Parathyroid adenoma (tissue), 2 donors: ENCODE data around the gene KIF23.

Experiments
- H2AFZ ChIP-seq: fragments of 300-600 bp; sonication (generic); one replicate; pipeline ENCODE4 v1.7.0; 2017; ENCODE audit warnings: antibody characterized with exemption, mild to moderate bottlenecking
- H3K27ac ChIP-seq: fragments of 300-600 bp; sonication (generic); one replicate; pipeline ENCODE4 v1.7.0; 2017
- H3K27me3 ChIP-seq: fragments of 300-600 bp; sonication (generic); one replicate; pipeline ENCODE4 v1.7.0; 2017; ENCODE audit warnings: low read length; ENCODE audit not compliant: control insufficient read depth, insufficient read depth
- H3K36me3 ChIP-seq: fragments of 300-600 bp; sonication (generic); one replicate; pipeline ENCODE4 v1.7.0; 2017; ENCODE audit warnings: low read length; ENCODE audit not compliant: control insufficient read depth, insufficient read depth
- H3K4me1 ChIP-seq: fragments of 300-600 bp; sonication (generic); one replicate; pipeline ENCODE4 v1.7.0; 2017; ENCODE audit warnings: control low read depth
- H3K4me2 ChIP-seq: fragments of 300-600 bp; sonication (generic); one replicate; pipeline ENCODE4 v1.7.0; 2017; ENCODE audit warnings: low read length
- H3K4me3 ChIP-seq: fragments of 300-600 bp; sonication (generic); one replicate; pipeline ENCODE4 v1.7.0; 2017; ENCODE audit warnings: low read depth, low read length
- H3K79me2 ChIP-seq: fragments of 300-600 bp; sonication (generic); one replicate; pipeline ENCODE4 v1.7.0; 2017; ENCODE audit warnings: control low read depth
- H3K9ac ChIP-seq: fragments of 300-600 bp; sonication (generic); one replicate; pipeline ENCODE4 v1.7.0; 2017; ENCODE audit warnings: mild to moderate bottlenecking
- H3K9me3 ChIP-seq: fragments of 300-600 bp; sonication (generic); one replicate; pipeline ENCODE4 v1.7.0; 2017; ENCODE audit warnings: low read length; ENCODE audit not compliant: control insufficient read depth
- TF ChIP-seq, protein P1 (sequence below): fragments of 300-600 bp; sonication (generic); IDR thresholded peaks from one replicate; pipeline ENCODE4 v1.7.0; 2017; ENCODE audit warnings: antibody characterized with exemption, mild to moderate bottlenecking
- donor health status: primary hyperparathyroidism.

Gene KIF23

DNA sequence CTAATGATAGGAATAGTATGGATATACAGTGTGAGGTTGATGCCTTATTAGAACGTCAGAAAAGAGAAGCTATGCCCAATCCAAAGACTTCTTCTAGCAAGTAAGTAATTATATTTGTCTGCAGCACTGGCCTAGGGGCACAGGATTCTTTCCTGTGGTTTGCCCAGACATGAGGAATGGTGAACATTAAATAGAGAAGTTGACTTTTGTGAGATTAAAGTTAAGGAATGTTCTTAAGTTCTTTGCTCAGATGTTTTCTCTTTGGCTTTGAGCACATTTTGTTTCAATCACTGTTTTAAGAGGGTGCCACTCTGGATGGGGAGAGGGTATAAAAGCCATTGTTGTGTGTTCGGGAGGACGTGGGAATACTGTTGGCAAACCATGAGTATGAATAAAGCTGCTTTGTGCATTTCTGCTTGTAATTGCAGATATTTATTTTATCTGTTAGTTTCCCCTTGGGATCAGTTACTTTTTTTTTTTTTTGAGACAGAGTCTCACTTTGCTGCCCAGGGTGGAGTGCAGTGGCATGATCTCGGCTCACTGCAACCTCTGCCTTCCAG lies 8.3 kb downstream of the KIF23 start:
- Histone ChIP-seq H3K36me3 (no peaks in the 10 kb centered on the region), H3K4me3 (no peak overlapping the region), H3K9me3 (no peaks in the 10 kb centered on the region), H3K9ac (no peak overlapping the region), H3K4me2 (no peak overlapping the region), H3K27ac (no peak overlapping the region), H3K79me2 (no peaks in the 10 kb centered on the region), H2AFZ (no peak overlapping the region), H3K4me1 (no peaks in the 10 kb centered on the region), H3K27me3 (no peaks in the 10 kb centered on the region)
- TF ChIP-seq, protein P1, sequence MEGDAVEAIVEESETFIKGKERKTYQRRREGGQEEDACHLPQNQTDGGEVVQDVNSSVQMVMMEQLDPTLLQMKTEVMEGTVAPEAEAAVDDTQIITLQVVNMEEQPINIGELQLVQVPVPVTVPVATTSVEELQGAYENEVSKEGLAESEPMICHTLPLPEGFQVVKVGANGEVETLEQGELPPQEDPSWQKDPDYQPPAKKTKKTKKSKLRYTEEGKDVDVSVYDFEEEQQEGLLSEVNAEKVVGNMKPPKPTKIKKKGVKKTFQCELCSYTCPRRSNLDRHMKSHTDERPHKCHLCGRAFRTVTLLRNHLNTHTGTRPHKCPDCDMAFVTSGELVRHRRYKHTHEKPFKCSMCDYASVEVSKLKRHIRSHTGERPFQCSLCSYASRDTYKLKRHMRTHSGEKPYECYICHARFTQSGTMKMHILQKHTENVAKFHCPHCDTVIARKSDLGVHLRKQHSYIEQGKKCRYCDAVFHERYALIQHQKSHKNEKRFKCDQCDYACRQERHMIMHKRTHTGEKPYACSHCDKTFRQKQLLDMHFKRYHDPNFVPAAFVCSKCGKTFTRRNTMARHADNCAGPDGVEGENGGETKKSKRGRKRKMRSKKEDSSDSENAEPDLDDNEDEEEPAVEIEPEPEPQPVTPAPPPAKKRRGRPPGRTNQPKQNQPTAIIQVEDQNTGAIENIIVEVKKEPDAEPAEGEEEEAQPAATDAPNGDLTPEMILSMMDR = no peak

- H3K79me2 ChIP-seq = no peaks in the 10 kb centered on the region
- H3K27ac ChIP-seq = no peak overlapping the region
- no peaks in the 10 kb centered on the region for H3K36me3 ChIP-seq
- H3K4me3 ChIP-seq = no peak overlapping the region
- TF ChIP-seq, protein P1 = no peak
- H3K4me1 ChIP-seq = no peaks in the 10 kb centered on the region
- H3K9me3 ChIP-seq = no peaks in the 10 kb centered on the region
- no peak overlapping the region for H3K4me2 ChIP-seq
- no peak overlapping the region for H2AFZ ChIP-seq
- no peak overlapping the region for H3K9ac ChIP-seq
- H3K27me3 ChIP-seq = no peaks in the 10 kb centered on the region
Measured at GRCh38 chr15:69424001-69424400, 9.9 kb downstream of the KIF23 start.

DNA sequence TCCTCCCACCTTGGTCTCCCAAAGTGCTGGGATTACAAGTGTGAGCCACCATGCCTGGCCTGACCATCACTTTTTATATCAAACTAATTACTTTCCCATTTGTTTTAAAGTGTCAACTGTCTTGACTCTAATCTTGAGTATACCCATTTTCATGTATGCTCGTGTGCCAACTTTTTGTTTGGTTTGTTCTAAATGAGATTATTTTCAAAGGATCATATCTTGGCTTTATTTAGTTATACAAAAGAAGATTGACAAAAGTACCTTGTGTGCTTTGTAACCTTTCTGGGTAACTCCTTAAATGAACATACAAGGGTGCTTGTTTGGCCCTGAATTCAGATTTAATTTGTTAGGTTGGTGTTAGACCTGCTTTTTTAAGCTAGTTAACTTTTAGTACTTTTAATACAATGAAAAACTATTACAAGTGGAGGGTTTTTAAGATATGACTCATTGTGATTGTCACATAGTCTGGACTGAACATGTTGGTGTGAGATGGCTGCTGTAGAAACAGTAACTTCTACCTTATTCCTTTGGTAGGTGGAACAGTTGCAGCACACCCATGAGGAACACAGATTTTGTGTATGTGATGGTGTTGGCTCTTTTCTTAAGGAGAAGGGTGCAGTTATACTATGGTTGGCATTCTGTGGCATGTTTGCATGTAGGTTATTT lies 10.7 kb downstream of the KIF23 start:
- no peaks in the 10 kb centered on the region for H3K4me1 ChIP-seq
- H3K27me3 ChIP-seq = no peaks in the 10 kb centered on the region
- H3K9ac ChIP-seq = no peak overlapping the region

DNA sequence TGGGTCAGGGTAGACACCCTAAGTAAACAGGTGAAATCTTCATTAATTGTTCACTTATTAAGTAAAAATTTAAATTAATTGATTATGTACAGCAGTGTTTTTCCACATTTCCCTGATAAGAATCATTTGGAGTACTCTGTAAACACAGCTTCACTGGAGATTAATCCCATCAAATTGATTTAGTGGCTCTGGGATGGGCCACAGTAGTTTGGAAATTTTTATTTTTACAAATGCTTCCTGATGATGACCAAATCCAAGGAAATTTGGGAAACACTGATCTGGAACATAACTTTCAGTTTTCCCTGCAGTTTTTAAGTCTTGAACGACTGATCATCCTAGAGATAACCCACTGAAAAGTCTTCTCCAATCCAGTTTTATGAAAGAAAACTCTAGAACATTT lies 19.7 kb downstream of the KIF23 start:
- Histone ChIP-seq H3K36me3 (no peaks in the 10 kb centered on the region), H2AFZ (no peak overlapping the region), H3K4me2 (no peak overlapping the region), H3K4me1 (no peaks in the 10 kb centered on the region), H3K9ac (no peak overlapping the region), H3K9me3 (no peaks in the 10 kb centered on the region), H3K27me3 (no peaks in the 10 kb centered on the region), H3K27ac (no peak overlapping the region), H3K4me3 (no peak overlapping the region), H3K79me2 (no peaks in the 10 kb centered on the region)
- TF ChIP-seq, protein P1 = no peak

More for the DNA sequence above, 10.7 kb downstream of the KIF23 start:
- TF ChIP-seq, protein P1 = no peak
- no peaks in the 10 kb centered on the region for H3K9me3 ChIP-seq
- H2AFZ ChIP-seq = no peak overlapping the region
- H3K4me3 ChIP-seq = no peak overlapping the region
- no peaks in the 10 kb centered on the region for H3K79me2 ChIP-seq
- H3K27ac ChIP-seq = no peak overlapping the region
- H3K36me3 ChIP-seq = no peaks in the 10 kb centered on the region
- H3K4me2 ChIP-seq = no peak overlapping the region

GRCh38 chr15:69434238-69434637 lies 20.1 kb downstream of the KIF23 start:
- Histone ChIP-seq H3K27ac (no peak overlapping the region), H3K27me3 (no peaks in the 10 kb centered on the region), H3K9me3 (no peaks in the 10 kb centered on the region), H2AFZ (no peak overlapping the region), H3K4me3 (no peak overlapping the region), H3K79me2 (no peaks in the 10 kb centered on the region), H3K9ac (no peak overlapping the region), H3K36me3 (no peaks in the 10 kb centered on the region), H3K4me2 (no peak overlapping the region), H3K4me1 (no peaks in the 10 kb centered on the region)
- TF ChIP-seq, protein P1 = no peak
